Kidney epithelial cell (primary cell): ENCODE results near the gene PARVG. TPM values are rescaled to one million over a fixed set of nuclear protein-coding genes. Genes with fewer than 3 reads are reported as not detected.

Experiments used
- DNase-seq: peaks from one replicate; pipeline ENCODE4 v3.0.0-alpha.2; 2010; ENCODE audit warnings: low read depth
- H3K27me3 ChIP-seq: 2 replicates; pipeline ENCODE4 v1.6.0; 2011; ENCODE audit warnings: low read length; ENCODE audit not compliant: control insufficient read depth, insufficient read depth
- H3K36me3 ChIP-seq: 2 replicates; pipeline ENCODE4 v1.5.1; 2011; ENCODE audit warnings: low read length; ENCODE audit not compliant: control insufficient read depth, insufficient read depth
- H3K4me3 ChIP-seq: 2 replicates; pipeline ENCODE4 v1.5.1; 2011; ENCODE audit warnings: low read depth, mild to moderate bottlenecking, control low read depth, low read length
- CTCF ChIP-seq: IDR thresholded peaks from 2 replicates; pipeline ENCODE4 v1.5.1; 2011; ENCODE audit warnings: mild to moderate bottlenecking, moderate library complexity, low read length, control low read depth, inconsistent platforms; ENCODE audit not compliant: insufficient read depth, poor library complexity, severe bottlenecking
- total RNA-seq: library from RNA; depleted of rRNA; stranded (reverse); fragments of >200 nt; gene quantifications from 2 replicates; pipeline ENCODE4 v1.2.3, GENCODE V29; 2015

Gene PARVG
- total RNA-seq, 1 donor from 2014 or later, result not detected

- Histone ChIP-seq H3K4me3 (no peak overlapping the region), H3K36me3 (no peaks in the 10 kb centered on the region), H3K27me3 (no peaks in the 10 kb centered on the region)
- TF ChIP-seq CTCF, result no peak
- no peak for DNase-seq
Measured at GRCh38 chr22:44166498-44167276, 14.0 kb upstream of the PARVG start.

GRCh38 chr22:44167501-44167900 lies 13.2 kb upstream of the PARVG start:
- Histone ChIP-seq H3K36me3 (no peaks in the 10 kb centered on the region), H3K27me3 (no peaks in the 10 kb centered on the region), H3K4me3 (no peak overlapping the region)
- no peak for TF ChIP-seq CTCF
- no peak for DNase-seq

- TF ChIP-seq CTCF, result no peak
- no peak for DNase-seq
- Histone ChIP-seq H3K36me3 (no peaks in the 10 kb centered on the region), H3K4me3 (no peak overlapping the region), H3K27me3 (no peaks in the 10 kb centered on the region)
Measured at GRCh38 chr22:44168206-44168605, 12.5 kb upstream of the PARVG start.

GRCh38 chr22:44170470-44170869 lies 10.3 kb upstream of the PARVG start:
- no peaks in the 10 kb centered on the region for H3K27me3 ChIP-seq
- H3K36me3 ChIP-seq, result no peaks in the 10 kb centered on the region
- DNase-seq, result no peak

GRCh38 chr22:44171561-44171960 lies 9.2 kb upstream of the PARVG start:
- no peak for TF ChIP-seq CTCF
- peaks cover 3% of the 10 kb centered on the region for H3K27me3 ChIP-seq
- DNase-seq, result no peak
- H3K36me3 ChIP-seq, result no peaks in the 10 kb centered on the region
- H3K4me3 ChIP-seq, result no peak overlapping the region

More at GRCh38 chr22:44170470-44170869, 10.3 kb upstream of the PARVG start:
- TF ChIP-seq CTCF, result no peak
- no peak overlapping the region for H3K4me3 ChIP-seq

GRCh38 chr22:44172370-44173108 lies 8.2 kb upstream of the PARVG start:
- peaks cover 3% of the 10 kb centered on the region for H3K27me3 ChIP-seq
- H3K4me3 ChIP-seq, result no peak overlapping the region
- no peaks in the 10 kb centered on the region for H3K36me3 ChIP-seq
- no peak for DNase-seq
- TF ChIP-seq CTCF, result no peak
